HepG2 (cell line): ENCODE data around the gene FAM120C. TPM values are rescaled to one million over a fixed set of nuclear protein-coding genes. Genes with fewer than 3 reads are reported as not detected.

Source experiments
- ARNT2 ChIP-seq: sonication (generic); formaldehyde crosslinking; IDR thresholded peaks from 2 replicates; pipeline ENCODE4 v1.8.0; 2022; ENCODE audit warnings: mild to moderate bottlenecking, low read depth, missing genetic modification reagents, moderate library complexity
- ATF7-NPFF ChIP-seq: sonication (generic); formaldehyde crosslinking; IDR thresholded peaks from 2 replicates; pipeline ENCODE4 v1.8.1; 2023; ENCODE audit warnings: mild to moderate bottlenecking, low read depth, missing genetic modification reagents, moderate library complexity
- BCLAF1 ChIP-seq: fragments of 450-650 bp; IDR thresholded peaks from 2 replicates; pipeline ENCODE4 v1.6.1; 2017; ENCODE audit warnings: mild to moderate bottlenecking
- ELF1 ChIP-seq: sonication (generic); formaldehyde crosslinking; IDR thresholded peaks from 2 replicates; pipeline ENCODE4 v1.4.0; 2020; ENCODE audit warnings: missing genetic modification reagents
- FOSL2 ChIP-seq: sonication (generic); formaldehyde crosslinking; IDR thresholded peaks from 2 replicates; pipeline ENCODE4 v1.4.0; 2020; ENCODE audit warnings: missing genetic modification reagents
- HDAC1 ChIP-seq: sonication (generic); formaldehyde crosslinking; IDR thresholded peaks from 2 replicates; pipeline ENCODE4 v1.5.1; 2020; ENCODE audit warnings: mild to moderate bottlenecking, missing genetic modification reagents
- KAT8 ChIP-seq: IDR thresholded peaks from 2 replicates; pipeline ENCODE4 v1.6.1; 2016; ENCODE audit warnings: missing genetic modification reagents, missing compliant biosample characterization
- KDM2A ChIP-seq: sonication (generic); formaldehyde crosslinking; IDR thresholded peaks from 2 replicates; pipeline ENCODE4 v1.4.0; 2020; ENCODE audit warnings: low read depth, missing genetic modification reagents, borderline replicate concordance
- KDM5B ChIP-seq: sonication (generic); formaldehyde crosslinking; IDR thresholded peaks from 2 replicates; pipeline ENCODE4 v1.4.0; 2020; ENCODE audit warnings: missing genetic modification reagents, mild to moderate bottlenecking, borderline replicate concordance
- MTA1 ChIP-seq: sonication (generic); formaldehyde crosslinking; IDR thresholded peaks from 2 replicates; pipeline ENCODE4 v1.4.0; 2020; ENCODE audit warnings: missing genetic modification reagents, mild to moderate bottlenecking, borderline replicate concordance
- PHF8 ChIP-seq: sonication (generic); formaldehyde crosslinking; IDR thresholded peaks from 2 replicates; pipeline ENCODE4 v1.5.0; 2020; ENCODE audit warnings: missing genetic modification reagents
- POGK ChIP-seq: sonication (generic); formaldehyde crosslinking; conservative IDR thresholded peaks from 2 replicates; pipeline ENCODE4 v1.8.0; 2022; ENCODE audit warnings: mild to moderate bottlenecking, moderate library complexity, missing genetic modification reagents
- POGZ ChIP-seq: sonication (generic); formaldehyde crosslinking; IDR thresholded peaks from 2 replicates; pipeline ENCODE4 v1.4.0; 2020; ENCODE audit warnings: mild to moderate bottlenecking, missing genetic modification reagents
- POLR2AphosphoS5 ChIP-seq: IDR thresholded peaks from 2 replicates; pipeline ENCODE4 v1.6.1; 2012; ENCODE audit warnings: low read depth, low read length
- SAP130 ChIP-seq: IDR thresholded peaks from 2 replicates; pipeline ENCODE4 v1.6.1; 2016; ENCODE audit warnings: low read depth
- SETDB1 ChIP-seq: sonication (generic); formaldehyde crosslinking; IDR thresholded peaks from 2 replicates; pipeline ENCODE4 v1.5.1; 2020; ENCODE audit warnings: missing genetic modification reagents, mild to moderate bottlenecking, borderline replicate concordance
- TAF1 ChIP-seq: sonication (generic); formaldehyde crosslinking; IDR thresholded peaks from 2 replicates; pipeline ENCODE4 v1.4.0; 2020; ENCODE audit warnings: missing genetic modification reagents
- UBTF ChIP-seq: sonication (generic); formaldehyde crosslinking; IDR thresholded peaks from 2 replicates; pipeline ENCODE4 v1.4.0; 2020; ENCODE audit warnings: mild to moderate bottlenecking, missing genetic modification reagents
- ZC3H13 ChIP-seq: sonication (generic); formaldehyde crosslinking; IDR thresholded peaks from 2 replicates; pipeline ENCODE4 v1.8.1; 2023; ENCODE audit warnings: mild to moderate bottlenecking, missing genetic modification reagents, moderate library complexity
- ZNF253 ChIP-seq: sonication (generic); formaldehyde crosslinking; IDR thresholded peaks from 2 replicates; pipeline ENCODE4 v1.8.0; 2022; ENCODE audit warnings: mild to moderate bottlenecking, missing genetic modification reagents, borderline replicate concordance
- ZNF333 ChIP-seq: sonication (generic); formaldehyde crosslinking; IDR thresholded peaks from 2 replicates; pipeline ENCODE4 v1.4.0; 2020; ENCODE audit warnings: mild to moderate bottlenecking, missing genetic modification reagents, borderline replicate concordance
- ZNF740 ChIP-seq: sonication (generic); formaldehyde crosslinking; IDR thresholded peaks from 2 replicates; pipeline ENCODE4 v1.4.0; 2020; ENCODE audit warnings: missing genetic modification reagents
- polyA plus RNA-seq, 8 experiments: library from polyadenylated mRNA; depleted of rRNA in 3 of 8; stranded (reverse) in 7 of 8; unstranded in 1 of 8; fragments of >200 nt; fragmentation: Illumina TruSeq in 4 of 8; extraction: Trizol in 4 of 8; gene quantifications; 2 replicates each; pipeline versions ENCODE4 v1.2.1 to v1.2.3, GENCODE V29; 2011 to 2016; ENCODE audit warnings: low read depth in 4 of 8, missing spikeins in 1 of 8, mixed read lengths in 1 of 8; ENCODE audit not compliant: insufficient read depth in 1 of 8
- total RNA-seq, 5 experiments: library from RNA; depleted of rRNA; stranded (reverse); fragments of >200 nt; fragmentation: Illumina TruSeq; extraction: Trizol; gene quantifications; 2 replicates each; pipeline ENCODE4 v1.2.3, GENCODE V29; 2016; ENCODE audit warnings: low read depth in 1 of 5

The FAM120C gene
- total and polyA plus RNA-seq, 2 of the 13 experiments (the other 11 are each of a cell fraction or from before 2014, with no cell fraction given) = 4.6 to 7.4 TPM

- TF ChIP-seq POGK (0 out of 2 replicates have a peak, but pooled peaks have one; percentile 30), FOSL2 (no peak), ZNF253 (CRISPR knock-in tag) (0 out of 2 replicates have a peak, but pooled peaks have one; percentile 34), ELF1 (CRISPR knock-in tag) (peak; percentile 16; the same call in 1 of the 2 replicates), MTA1 (CRISPR knock-in tag) (0 out of 2 replicates have a peak, but pooled peaks have one; percentile 26), ZNF333 (CRISPR knock-in tag) (peak; percentile 52; the same call in 1 of the 2 replicates), SETDB1 (CRISPR knock-in tag) (no peak), KDM2A (CRISPR knock-in tag) (peak; percentile 34; the same call in 1 of the 2 replicates), PHF8 (peak; percentile 52; the same call in 1 of the 2 replicates), ZC3H13 (peak; percentile 75; the same call in 1 of the 2 replicates), POGZ (CRISPR knock-in tag) (0 out of 2 replicates have a peak, but pooled peaks have one; percentile 14), HDAC1 (CRISPR knock-in tag) (peak; percentile 40; the same call in 1 of the 2 replicates), ARNT2 (CRISPR knock-in tag) (0 out of 2 replicates have a peak, but pooled peaks have one; percentile 15), SAP130 (peak; percentile 44; the same call in 1 of the 2 replicates), ZNF740 (CRISPR knock-in tag) (0 out of 2 replicates have a peak, but pooled peaks have one; percentile 34), ATF7-NPFF (CRISPR knock-in tag) (0 out of 2 replicates have a peak, but pooled peaks have one; percentile 23), KAT8 (no peak), KDM5B (CRISPR knock-in tag) (peak; percentile 53; the same call in 1 of the 2 replicates), BCLAF1 (no peak), POLR2AphosphoS5 (peak; percentile 46), TAF1 (CRISPR knock-in tag) (peak; percentile 36; the same call in 1 of the 2 replicates), UBTF (CRISPR knock-in tag) (0 out of 2 replicates have a peak, but pooled peaks have one; percentile 42)
Observed at GRCh38 chrX:54182194-54182863, 725 bp downstream of the FAM120C start (continued).
